Measurements from ENCODE around the gene PHPT1. TPM values are rescaled to one million over a fixed set of nuclear protein-coding genes. Genes with fewer than 3 reads are reported as not detected.

PHPT1 gene
- total RNA-seq, 1 experiment from 2014 or later, result 94.7 TPM

DNA sequence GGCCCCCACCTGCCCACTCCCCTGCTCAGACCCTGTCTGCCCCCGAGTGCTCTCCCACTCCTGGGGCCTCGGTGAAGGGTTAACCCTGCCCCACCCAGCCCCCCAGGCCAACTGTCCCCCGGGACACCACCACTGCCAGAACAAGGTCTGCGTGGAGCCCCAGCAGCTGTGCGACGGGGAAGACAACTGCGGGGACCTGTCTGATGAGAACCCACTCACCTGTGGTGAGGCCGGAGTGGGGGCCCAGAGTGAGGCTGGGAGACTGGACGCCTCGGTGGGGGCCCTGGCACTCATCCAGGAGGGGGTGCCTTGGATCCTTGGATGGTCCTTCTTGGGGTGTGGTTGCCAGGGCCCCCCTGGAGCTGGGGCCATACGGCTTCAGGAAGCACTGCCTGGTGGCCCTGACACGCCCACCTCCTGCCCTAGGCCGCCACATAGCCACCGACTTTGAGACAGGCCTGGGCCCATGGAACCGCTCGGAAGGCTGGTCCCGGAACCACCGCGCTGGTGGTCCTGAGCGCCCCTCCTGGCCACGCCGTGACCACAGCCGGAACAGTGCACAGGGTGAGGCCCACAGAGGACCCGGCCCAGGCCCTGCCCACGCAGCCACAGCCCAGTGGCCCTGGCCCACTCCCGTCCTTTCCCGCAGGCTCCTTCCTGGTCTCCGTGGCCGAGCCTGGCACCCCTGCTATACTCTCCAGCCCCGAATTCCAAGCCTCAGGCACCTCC lies 5.1 kb downstream of the PHPT1 start:
- no peaks in the 10 kb centered on the region for H3K9me3 ChIP-seq (ENCODE audit: low read depth, low read length, poor library complexity, severe bottlenecking)
- ChIA-PET CTCF (no interaction called here), POLR2A (ENCODE audit: low non-redundant PET) (no interaction called here)
- H3K4me3 ChIP-seq (ENCODE audit: low read depth, low read length, poor library complexity, severe bottlenecking), result no peak overlapping the region
- H3K27me3 ChIP-seq (replicated peaks; ENCODE audit: insufficient read depth, low read depth, low read length, poor library complexity), result no peaks in the 10 kb centered on the region
- DNase-seq (ENCODE audit: low spot score), result no peak
- no peaks in the 10 kb centered on the region for H3K36me3 ChIP-seq (ENCODE audit: insufficient read depth, low read length, poor library complexity, severe bottlenecking)
- BruUV-seq (replicated peaks), result no TSS peak
- TF ChIP-seq, protein P1, sequence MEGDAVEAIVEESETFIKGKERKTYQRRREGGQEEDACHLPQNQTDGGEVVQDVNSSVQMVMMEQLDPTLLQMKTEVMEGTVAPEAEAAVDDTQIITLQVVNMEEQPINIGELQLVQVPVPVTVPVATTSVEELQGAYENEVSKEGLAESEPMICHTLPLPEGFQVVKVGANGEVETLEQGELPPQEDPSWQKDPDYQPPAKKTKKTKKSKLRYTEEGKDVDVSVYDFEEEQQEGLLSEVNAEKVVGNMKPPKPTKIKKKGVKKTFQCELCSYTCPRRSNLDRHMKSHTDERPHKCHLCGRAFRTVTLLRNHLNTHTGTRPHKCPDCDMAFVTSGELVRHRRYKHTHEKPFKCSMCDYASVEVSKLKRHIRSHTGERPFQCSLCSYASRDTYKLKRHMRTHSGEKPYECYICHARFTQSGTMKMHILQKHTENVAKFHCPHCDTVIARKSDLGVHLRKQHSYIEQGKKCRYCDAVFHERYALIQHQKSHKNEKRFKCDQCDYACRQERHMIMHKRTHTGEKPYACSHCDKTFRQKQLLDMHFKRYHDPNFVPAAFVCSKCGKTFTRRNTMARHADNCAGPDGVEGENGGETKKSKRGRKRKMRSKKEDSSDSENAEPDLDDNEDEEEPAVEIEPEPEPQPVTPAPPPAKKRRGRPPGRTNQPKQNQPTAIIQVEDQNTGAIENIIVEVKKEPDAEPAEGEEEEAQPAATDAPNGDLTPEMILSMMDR (conservative IDR thresholded peaks at IDR 0.05; ENCODE audit: low read depth, low read length), result no peak
- no peak for TF ChIP-seq EZH2 (IDR thresholded peaks at IDR 0.05; ENCODE audit: borderline replicate concordance, low read depth, low read length, poor library complexity, severe bottlenecking)
- no peak overlapping the region for H3K27ac ChIP-seq (ENCODE audit: low read depth, low read length, poor library complexity, severe bottlenecking)
- peaks cover 9% of the 10 kb centered on the region for H3K4me1 ChIP-seq (ENCODE audit: insufficient read depth, low read length, poor library complexity, severe bottlenecking)
- intact Hi-C loops (cut with micrococcal nuclease; ENCODE audit: unreplicated experiment), result no loop called here

DNA sequence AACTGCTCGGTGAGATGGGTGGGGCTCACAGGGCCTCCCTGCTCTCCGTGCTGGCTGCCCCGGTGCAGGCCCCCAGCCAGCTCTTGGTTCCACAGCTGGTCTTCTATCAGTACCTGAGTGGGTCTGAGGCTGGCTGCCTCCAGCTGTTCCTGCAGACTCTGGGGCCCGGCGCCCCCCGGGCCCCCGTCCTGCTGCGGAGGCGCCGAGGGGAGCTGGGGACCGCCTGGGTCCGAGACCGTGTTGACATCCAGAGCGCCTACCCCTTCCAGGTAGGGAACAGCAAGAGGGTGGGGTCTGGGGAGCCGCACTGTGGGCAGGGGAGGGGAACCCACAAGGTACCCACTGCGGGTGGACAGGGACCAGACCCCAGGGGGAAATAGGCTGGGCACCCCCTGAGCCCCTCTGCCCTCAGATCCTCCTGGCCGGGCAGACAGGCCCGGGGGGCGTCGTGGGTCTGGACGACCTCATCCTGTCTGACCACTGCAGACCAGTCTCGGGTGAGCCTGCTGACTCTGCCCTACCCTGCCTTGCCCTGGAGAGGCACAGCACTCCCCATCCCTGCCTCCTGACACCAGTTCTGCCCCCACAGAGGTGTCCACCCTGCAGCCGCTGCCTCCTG lies 5.7 kb downstream of the PHPT1 start:
- no peak for TF ChIP-seq EZH2 (IDR thresholded peaks at IDR 0.05; ENCODE audit: borderline replicate concordance, low read depth, low read length, poor library complexity, severe bottlenecking)
- TF ChIP-seq, protein P1 (conservative IDR thresholded peaks at IDR 0.05; ENCODE audit: low read depth, low read length), result no peak
- H3K9me3 ChIP-seq (ENCODE audit: low read depth, low read length, poor library complexity, severe bottlenecking), result no peaks in the 10 kb centered on the region
- H3K36me3 ChIP-seq (ENCODE audit: insufficient read depth, low read length, poor library complexity, severe bottlenecking), result no peaks in the 10 kb centered on the region
- DNase-seq (ENCODE audit: low spot score), result no peak
- BruUV-seq (replicated peaks), result no TSS peak
- H3K4me1 ChIP-seq (ENCODE audit: insufficient read depth, low read length, poor library complexity, severe bottlenecking), result peaks cover 5% of the 10 kb centered on the region
- H3K27me3 ChIP-seq (replicated peaks; ENCODE audit: insufficient read depth, low read depth, low read length, poor library complexity), result no peaks in the 10 kb centered on the region
- intact Hi-C loops (cut with micrococcal nuclease; ENCODE audit: unreplicated experiment), result no loop called here
- no peak overlapping the region for H3K4me3 ChIP-seq (ENCODE audit: low read depth, low read length, poor library complexity, severe bottlenecking)
- POLR2A ChIA-PET (ENCODE audit: low non-redundant PET), result no interaction called here
- no peak overlapping the region for H3K27ac ChIP-seq (ENCODE audit: low read depth, low read length, poor library complexity, severe bottlenecking)
- CTCF ChIA-PET, result no interaction called here

DNA sequence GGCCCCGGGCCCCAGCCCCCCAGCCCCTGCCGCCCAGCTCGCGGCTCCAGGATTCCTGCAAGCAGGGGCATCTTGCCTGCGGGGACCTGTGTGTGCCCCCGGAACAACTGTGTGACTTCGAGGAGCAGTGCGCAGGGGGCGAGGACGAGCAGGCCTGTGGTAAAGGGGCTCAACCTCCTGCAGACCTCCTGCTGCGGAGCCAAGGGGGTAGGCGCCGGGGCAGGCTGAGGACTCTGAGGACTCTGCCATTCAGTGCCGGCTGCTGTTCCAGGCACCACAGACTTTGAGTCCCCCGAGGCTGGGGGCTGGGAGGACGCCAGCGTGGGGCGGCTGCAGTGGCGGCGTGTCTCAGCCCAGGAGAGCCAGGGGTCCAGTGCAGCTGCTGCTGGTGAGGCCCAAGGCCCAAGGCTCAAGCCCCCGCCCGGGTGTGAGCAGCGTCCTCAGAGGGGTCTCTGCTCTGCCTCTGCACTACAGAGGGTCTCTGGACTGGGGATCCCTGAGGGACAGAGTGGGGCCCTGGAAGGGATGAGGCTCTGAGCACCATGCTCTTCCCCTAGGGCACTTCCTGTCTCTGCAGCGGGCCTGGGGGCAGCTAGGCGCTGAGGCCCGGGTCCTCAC lies 6.4 kb downstream of the PHPT1 start:
- Histone ChIP-seq H3K4me3 (ENCODE audit: low read depth, low read length, poor library complexity, severe bottlenecking) (no peak overlapping the region), H3K9me3 (ENCODE audit: low read depth, low read length, poor library complexity, severe bottlenecking) (no peaks in the 10 kb centered on the region), H3K27me3 (replicated peaks; ENCODE audit: insufficient read depth, low read depth, low read length, poor library complexity) (no peaks in the 10 kb centered on the region), H3K4me1 (ENCODE audit: insufficient read depth, low read length, poor library complexity, severe bottlenecking) (no peaks in the 10 kb centered on the region), H3K27ac (ENCODE audit: low read depth, low read length, poor library complexity, severe bottlenecking) (no peak overlapping the region), H3K36me3 (ENCODE audit: insufficient read depth, low read length, poor library complexity, severe bottlenecking) (peaks cover 2% of the 10 kb centered on the region)
- DNase-seq (ENCODE audit: low spot score), result no peak
- no TSS peak for BruUV-seq (replicated peaks)
- TF ChIP-seq, protein P1 (conservative IDR thresholded peaks at IDR 0.05; ENCODE audit: low read depth, low read length), result no peak
- no peak for TF ChIP-seq EZH2 (IDR thresholded peaks at IDR 0.05; ENCODE audit: borderline replicate concordance, low read depth, low read length, poor library complexity, severe bottlenecking)
- intact Hi-C loops (cut with micrococcal nuclease; ENCODE audit: unreplicated experiment), result no loop called here
- CTCF ChIA-PET, result no interaction called here
- POLR2A ChIA-PET (ENCODE audit: low non-redundant PET), result no interaction called here
